Inflammatory macrophage treated with lipopolysaccharide for 1 hour (primary cell): ENCODE data around the gene OXT.

Experiments used
- DNase-seq, 2 donors: peaks; one replicate each; pipeline ENCODE4 v3.0.0-alpha.2; 2020 to 2022

The OXT gene

DNA sequence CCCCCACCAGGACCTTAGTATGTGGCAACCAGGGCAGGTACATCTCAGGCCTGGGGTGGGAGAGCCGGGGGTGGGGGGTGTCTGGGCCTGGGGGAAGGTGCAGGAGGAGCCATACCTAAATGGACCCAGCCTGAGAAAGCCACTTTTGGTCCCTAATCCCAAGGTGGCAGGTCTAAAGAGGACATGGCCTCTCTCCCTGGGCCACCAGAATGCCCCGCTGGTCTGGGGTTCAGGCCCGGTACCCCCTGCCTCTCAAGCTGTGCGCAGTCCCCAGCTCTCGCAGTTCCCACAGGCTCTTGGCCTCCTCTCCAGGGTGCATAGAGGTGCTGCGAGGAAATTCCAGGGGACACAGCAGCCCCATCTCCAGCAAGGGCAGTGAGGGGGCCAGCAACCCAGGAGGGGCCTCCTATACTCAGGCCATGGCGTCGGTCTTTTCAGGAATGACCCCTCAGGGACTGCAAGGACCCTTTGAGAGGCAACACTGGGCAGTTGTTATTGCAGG, 14.2 kb downstream of the OXT start:
- DNase-seq, result no peak

DNA sequence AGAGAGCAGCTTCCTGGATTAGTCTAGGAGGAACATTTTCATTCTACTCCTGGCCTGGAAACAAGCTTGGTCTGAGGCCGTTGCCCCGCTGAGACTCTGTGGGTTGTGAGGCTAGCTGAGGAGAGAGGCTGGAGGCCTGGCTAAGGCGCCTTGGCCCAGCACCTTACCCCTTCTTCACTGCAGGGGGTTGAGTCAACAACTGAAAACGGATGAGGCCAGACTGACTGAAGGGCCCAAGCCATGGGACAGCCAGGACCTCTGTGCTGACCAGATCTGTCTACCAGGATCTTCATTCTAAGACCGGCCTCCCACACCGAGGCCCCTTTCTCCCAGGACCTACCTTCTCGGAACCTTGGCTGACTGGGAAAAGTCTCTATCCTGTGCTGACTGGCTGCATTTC, 16.6 kb downstream of the OXT start:
- DNase-seq, result no peak

DNA sequence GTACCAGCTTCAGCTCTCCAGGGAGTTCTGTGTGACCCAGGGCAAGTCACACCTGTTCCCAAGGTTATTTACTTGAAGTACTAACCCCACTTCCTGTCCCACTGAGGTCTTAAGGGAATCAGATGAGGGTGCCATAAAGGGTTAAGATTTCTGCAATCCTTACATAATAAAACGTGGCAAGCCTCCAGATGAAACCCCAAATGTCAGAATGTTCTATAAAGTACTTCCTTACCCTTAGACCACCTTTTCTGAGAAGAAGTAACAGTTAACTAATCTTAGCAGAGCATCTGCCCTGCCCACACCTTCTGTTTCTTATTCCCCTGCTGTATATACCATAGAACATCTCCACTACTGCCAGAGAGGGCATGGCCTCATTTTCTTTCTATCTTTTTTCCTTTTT, 19.1 kb downstream of the OXT start:
- no peak for DNase-seq

DNA sequence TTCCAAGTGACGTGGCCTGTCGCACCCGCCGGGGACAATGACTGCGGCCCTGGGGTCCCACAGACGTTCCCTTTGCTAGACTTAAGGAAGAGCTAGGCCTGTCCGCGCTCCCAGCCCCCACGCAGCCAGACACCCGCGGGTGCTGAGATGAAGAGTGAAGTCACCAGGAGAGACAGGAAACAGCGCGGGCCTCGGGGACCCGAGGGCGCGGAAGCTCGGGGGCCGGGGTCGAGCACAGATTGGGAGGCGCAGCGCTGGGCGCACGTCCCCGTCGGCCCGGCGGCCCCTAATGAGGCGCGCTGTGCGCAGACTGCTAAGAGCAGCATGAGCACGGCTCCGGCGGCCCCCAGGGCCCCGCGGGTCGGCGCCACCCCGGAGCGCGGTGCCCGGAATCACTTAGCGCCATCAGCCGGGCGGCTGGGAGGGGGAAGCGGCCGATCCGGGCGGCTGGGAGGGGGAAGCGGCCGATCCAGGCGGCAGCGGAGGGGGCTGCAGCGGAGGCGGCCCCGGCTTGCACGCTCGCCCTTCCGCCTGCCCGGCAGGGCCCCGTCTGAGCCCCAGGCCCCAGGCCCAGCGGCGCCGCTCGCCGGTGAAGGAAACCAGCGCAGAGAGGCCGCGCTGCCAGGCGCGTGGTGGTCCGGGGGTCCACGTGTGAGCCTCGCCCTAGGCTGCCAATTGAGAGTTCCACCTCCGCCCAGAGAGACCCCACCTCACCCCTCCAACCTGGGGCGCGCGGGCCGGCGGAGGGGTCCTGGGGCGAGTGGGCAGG, 21.4 kb downstream of the OXT start:
- no peak for DNase-seq

DNA sequence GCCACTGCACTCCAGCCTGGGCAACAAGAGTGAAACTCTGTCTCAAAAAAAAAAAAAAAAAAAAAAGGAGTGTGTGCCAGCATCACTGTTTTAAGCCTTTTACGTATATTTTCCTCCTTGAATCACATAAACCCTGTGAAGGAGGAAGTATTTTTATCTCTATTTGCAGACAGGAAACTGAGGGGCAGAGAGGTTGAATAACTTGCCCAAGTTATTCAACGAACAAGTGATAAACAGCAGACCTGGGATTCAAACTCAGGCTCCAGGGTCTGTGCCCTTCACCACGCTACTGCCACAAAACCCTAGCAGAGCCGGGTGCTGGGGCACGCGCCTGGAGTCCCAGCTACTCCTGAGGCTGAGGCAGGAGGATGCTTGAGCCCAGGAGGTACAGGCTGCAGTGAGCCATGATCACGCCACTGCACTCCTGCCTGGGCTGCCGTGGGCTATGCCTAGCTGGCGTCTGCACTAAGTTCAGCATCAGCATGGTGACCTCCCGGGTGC, 22.5 kb downstream of the OXT start:
- no peak for DNase-seq

DNA sequence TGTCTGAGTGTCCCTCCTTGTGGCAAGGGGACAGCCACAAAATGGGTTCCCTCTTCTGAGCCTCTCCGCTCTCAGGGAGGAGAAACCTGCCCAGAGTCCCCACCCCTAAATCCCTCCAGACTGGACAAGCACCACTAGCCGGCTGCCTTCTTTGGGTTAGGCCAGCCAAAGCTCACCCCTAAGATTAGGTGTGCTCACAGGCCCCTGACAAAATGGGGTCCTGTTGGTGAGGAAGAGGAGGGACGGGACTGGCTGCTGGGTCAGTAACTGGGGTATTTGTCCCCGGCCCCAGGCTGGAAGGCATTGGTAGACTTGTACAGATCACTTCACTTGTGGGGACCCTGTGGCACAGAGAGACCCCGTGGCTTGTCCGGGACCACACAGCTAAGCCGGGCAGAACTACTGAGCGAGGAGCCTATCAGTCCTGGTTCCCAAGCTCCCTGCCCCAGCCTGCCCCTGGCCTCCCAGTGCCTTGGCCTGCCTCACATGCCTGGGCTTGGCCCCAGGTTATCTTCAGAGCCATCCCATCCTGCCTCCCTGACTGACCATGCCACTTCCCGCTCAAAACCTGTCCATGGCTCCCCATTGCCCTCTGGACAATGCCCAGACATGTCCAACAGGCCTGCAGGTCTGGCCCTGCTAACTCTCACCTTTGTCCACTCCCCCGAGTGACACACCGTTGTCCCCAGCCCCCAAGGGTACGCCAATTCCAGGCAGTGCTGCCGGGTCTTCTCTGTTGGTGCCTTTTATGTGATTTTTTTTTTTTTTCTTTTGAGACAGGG, 23.6 kb downstream of the OXT start:
- DNase-seq, result no peak

DNA sequence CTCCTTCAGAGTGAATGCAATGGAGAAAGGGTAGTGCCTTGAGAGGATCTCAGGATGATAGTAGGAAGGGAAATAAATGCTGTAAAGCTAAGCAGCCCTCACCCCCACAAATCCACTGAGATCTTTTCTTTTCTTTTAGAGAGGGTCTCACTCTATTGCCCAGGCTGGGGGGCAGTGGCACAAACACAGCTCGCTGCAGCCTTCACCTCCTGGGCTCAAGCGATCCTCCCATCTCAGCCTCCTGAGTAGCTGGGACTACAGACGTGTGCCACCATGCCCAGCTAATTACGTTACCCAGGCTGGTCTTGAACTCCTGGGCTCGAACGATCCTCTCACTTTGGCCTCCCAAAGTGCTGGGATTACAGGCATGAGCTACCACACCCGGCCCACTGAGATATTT, 29.1 kb downstream of the OXT start:
- DNase-seq, result no peak

DNA sequence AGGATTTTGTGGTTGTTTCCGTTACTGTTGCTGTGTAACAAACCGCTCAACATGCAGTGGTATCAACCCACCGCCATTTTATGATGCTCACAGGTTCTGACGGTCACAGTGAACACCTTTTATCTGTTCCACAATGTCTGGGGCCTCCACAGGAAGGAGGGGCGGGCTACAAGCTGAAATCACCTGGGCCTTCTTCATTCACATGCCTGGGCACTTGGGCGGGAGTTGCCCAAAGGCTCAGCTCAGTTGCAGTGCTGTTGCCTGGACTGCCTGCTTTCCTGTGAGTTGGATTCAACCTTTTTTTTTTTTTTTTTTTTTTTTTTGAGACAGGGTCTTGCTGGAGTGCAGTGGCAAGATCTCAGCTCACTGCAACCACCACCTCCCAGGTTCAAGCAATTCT, 29.8 kb downstream of the OXT start:
- no peak for DNase-seq

DNA sequence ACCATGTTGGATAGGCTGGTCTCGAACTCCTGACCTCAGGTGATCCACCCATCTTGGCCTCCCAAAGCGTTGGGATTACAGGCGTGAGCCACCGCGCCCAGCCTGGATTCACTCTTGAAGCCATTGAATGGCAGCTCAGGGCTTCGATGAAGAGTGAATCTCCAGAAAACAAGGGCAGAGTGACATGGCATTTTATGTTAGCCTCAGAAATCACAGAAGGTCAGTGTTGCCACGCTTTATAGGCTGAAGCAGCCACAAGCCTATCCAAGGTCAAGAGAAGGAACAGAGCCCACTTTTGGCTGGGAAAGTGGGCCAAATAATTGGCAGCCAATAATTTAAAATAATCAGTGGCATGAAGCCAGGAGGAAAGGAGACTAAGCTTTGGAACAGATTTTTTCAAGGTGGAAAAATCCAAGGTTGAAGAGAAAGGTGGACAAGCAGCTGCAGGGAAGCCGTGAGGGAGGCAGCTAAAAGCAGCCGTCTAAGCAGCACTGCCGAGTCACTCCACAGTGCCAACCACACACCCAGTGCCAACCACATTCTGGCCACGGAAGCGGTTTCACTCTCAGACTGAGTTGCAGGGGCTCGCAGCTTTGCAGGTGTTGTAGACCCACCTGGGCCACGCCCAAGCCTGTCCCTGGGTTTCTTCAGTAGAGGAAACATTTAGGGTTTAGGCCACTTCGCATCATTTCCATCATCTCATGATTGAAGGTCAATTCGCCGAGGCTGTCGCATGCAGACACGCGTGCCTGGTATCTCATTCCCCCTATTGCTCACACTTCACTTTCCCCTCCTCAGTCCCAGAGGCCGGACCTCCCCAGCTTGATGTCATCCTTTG, 30.5 kb downstream of the OXT start:
- DNase-seq, result no peak

DNA sequence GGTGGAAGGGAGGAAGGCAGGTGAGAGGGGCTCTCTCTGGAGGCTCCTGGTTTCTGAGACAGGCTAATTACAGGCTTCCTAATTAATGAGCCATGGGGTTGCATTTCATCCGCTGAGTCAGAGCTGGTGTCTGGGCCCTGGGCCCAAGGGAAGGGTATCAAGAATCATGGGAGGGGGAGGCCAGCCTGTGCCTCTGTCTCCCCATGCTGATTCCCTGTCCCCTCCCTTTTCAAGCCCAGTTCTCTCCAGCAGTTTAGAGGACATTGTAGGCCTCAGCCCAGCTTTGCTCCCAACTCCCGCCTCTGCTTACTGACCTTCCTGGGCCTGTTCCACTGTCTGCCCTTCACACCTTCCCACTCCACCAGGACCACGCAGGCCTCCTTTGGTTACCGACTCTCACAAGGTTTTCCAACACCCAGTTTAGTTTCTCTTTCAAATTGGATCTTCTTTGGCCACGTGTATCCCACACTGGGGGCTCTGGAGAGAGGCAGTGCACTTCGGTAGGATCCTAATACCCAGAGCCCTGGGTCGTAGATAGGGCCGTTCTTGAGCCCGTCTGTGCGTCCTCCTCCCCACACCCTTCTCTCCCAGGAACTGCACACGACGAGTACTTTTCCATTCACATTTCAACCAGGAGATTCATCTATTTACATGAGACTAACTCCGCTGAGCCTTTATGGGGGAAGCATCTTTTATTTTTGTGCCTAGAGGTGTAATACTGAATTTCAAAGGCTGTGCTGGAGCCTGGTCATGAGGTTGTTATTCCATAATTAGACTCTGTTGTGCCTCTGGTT, 31.4 kb downstream of the OXT start:
- no peak for DNase-seq

DNA sequence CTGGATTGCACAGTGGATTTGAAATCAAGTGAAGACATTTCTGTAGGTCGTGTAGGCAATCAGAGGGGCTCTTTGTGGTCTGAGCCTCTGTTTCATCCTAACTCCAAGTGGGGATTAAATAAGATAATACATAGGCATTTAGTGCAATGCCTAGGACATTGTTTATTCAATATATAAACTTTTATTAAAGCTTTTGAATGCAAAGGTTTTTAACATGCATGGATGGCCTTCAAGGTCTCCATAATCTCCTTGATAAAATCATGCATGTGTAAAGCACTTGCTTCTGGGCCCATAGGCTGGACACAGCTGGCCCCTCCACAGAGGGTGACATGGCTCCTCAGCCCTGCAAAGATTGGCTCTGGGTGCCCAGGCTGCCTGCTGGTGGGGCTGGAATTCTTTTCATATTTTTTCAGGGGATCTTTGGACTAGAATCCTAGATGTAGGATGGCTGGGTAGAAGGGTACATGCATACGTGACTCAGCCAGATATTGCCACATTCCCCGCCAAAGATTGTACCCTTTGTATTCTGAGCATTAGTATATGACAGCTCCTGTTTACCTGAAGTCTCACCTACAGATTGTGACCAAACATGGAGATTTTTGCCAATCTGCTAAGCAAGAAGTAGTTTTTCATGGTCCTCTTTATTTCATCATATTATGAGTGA, 32.1 kb downstream of the OXT start:
- no peak for DNase-seq

DNA sequence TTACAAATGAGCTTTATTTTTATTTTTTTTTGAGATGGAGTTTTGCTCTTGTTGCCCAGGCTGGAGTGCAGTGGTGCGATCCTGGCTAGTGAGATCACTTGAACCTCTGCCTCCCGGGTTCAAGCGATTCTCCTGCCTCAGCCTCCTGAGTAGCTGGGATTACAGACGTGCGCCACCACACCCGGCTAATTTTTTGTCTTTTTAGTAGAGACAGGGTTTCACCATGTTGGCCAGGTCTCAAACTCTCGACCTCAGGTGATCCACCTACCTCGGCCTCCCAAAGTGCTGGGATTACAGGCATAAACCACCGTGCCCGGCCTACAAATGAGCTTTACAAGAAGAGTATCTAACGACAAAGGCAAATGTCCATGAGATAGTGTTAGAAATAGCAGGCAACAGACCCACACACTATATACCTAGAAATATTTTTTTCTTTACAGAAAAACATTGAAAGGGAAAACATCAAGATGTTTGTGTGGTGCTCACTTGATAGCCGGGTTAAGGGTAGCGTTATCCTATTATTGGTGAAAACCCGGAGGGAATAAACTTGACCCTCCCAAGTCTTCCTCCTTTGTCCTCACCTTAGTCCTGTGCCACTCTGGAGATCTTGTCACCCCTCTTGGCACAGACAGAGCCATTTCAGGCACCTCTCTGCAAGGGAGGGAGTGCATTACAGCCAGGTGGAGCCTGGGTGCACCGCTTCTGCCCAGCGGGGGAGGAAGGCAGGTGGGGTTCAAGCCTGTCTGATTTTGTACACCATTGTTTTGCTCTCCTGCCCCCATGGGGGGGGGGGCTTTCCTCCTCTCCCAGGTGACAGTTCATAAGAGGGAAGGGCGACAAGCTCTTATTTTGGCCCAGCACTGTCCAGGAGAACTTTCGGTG, 34.1 kb downstream of the OXT start:
- DNase-seq, result no peak

DNA sequence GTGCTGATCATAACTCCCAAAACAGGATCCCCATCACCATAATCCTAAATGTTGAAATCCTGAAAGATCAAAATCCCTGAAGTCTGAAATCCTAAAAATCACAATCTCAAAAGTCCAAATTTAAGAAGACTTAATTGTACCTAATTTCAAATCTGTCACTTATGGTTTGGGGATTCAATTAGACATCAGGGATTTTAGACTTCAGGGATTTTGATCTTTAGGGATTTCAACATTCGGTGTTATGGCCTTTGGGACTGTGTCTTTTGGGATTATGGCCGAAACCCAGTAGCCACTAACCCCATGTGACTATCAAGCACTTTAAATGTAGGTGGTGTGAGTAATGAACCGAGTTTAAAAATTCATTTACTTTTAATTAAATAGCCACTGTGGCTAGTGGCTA, 34.8 kb downstream of the OXT start:
- DNase-seq, result no peak

DNA sequence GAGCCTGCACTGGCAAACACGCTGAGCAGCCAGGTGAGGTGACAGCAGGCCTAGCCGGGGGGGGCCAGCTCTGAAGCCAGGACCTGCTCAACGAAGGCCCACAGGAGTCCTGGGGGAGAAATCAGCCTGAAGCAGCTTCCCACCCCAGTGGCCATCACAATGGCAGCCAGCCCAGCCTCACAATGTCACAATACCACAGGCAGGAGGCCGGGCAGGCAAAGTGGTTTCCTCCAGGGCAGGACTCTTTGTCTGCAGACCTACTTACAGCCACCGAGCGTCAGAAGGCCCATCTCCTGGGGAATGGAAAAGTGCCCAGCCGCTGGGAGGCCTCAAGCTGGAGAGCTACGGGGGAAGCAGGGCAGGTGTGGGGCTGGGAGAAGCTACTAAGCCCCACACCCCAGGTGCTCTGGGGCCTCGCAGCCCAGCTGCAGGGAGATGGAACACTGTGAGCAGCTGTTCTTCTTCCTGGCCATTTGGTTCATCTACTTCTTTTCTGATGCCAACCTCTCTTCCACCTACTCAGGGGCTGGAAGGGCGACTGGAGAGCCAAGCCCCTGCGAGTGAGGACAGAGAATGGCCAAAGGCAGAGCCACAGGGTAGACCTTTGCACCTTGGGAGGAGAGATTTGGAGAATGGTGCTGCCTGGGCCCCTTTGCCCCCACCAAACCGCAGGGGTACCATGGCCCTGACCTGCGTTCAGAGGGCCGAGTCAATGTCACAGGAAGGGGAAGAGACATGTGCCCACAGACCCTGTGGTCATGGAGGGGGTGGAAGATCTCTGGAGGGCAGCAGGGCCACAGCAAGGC, 35.4 kb downstream of the OXT start:
- no peak for DNase-seq

DNA sequence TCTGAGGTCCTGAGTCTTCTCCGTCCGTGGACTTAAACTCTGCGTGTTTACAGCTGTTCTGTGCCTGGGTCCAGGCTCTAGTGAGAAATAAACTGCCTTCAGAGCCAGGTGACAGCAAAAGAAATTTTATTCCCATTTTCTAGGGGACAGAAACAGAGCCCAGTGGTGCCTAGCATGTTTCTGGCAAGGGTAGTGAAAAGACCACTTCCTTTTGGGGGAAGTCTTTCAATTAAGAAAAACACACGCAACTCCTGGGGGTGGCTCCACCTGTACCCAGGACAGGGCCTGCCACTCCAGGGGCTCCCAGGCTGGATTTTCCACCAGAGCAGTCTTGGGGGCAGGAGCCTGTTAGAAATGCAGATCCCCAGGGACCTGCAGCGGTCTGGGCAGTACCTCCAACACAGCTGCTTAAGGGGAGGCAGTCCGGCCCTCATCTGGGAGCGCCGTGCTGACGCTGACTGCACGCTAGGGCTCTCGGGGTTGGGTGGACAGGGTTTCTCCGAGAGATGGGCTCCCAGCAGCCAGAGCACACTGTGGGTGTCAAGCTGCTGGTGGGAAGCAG, 36.1 kb downstream of the OXT start:
- no peak for DNase-seq

DNA sequence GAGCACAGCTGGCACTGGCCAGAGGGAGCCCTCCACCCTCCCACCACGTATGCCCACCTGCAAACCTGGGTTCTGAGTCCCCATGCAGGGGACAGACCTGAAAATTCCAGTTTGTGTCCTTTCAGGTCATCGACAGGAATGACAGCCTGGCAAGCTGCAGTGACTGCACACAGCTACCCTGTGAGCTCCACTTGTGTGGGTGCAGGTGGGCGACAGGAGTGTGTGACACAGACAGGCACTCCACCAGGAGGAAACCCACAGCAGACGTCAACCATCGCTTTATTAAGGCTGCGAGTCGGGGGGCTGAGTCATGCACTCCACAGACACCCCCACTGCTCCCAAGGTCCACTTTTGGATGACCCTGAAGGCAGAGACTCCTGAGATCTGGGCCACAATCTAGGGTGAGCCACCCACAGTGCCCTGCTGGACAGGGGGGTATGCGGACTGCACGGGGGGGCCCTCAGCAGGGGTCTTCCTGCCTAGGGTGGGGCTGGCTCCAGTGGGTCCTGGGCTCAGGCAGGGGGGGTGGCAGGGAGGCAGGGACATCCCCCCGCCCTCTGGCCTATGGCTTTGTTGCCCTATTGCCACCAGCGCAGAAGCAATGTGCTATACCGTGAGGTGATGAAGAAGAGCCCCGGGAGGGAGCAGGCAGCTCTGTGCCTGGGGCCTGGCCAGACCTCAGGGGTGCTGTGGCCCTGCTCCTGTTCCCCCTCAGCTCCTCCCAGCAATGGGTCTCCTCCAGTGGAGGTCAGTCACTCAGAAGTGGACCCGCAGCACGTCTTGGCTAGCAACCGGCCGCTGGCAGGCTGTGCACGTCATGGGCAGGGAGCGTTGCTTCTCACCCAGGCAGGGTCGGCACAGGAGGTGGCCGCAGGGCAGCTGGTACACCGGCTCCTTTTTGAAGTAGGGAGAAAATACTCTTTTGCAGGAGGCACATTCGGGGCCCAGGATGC, 38.2 kb downstream of the OXT start:
- DNase-seq, result no peak

DNA sequence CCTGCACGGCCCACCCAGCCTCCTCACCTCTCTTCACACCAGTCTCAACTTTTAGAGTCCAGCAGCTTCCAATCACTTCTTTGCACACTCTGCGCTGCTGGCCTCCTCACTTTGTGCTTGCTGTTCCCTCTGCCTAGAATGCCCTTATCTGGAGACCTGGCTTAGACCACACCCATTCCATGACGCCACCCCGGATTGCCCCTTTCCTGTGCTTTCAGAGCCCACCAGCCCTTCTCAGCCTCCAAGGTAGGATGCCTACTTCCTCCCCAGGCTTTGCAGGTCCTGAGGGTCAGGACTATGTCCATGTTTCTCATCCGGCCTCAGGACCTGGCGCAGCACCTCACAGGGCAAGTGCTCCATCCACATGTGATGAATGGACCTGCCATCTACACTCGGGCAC, 40.1 kb downstream of the OXT start:
- DNase-seq, result no peak

DNA sequence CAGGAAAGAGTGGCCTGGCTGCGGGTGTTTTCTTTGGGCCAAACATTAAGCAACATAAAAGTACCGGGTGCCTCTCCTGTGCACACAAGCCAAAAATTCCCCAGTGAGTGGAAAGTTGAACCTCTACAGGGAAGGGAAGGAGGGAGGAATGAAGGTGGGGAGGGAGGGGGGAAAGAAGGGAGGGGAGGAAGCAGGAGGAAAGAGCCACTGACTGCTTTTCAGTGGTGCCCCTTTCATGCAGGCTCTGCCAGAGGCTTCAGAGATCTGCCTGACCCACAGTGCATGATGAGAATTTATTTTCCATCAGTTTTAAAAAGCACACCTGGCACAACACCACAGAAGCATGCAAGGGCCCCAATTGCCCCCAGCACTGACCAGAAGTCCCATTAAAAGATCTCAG, 40.6 kb downstream of the OXT start:
- DNase-seq, result no peak
